ENCODE measurements around the gene TXNRD2. TPM values are rescaled to one million over a fixed set of nuclear protein-coding genes. Genes with fewer than 3 reads are reported as not detected.

TXNRD2 gene
- total RNA-seq, 1 experiment from 2014 or later, result 19.7 TPM

- ATAC-seq (no peak), DNase-seq (ENCODE audit: low read depth, low spot score) (no peak)
- RAD21 ChIA-PET (ENCODE audit: low non-redundant PET in 1 of 2, low total read pairs in 2 of 2, uncharacterized antibody in 2 of 2, unreplicated experiment in 2 of 2), result no interaction called here
- Histone ChIP-seq H3K27me3 (ENCODE audit: insufficient read depth, low read length) (no peaks in the 10 kb centered on the region), H3K9me2 (ENCODE audit: insufficient read depth) (no peaks in the 10 kb centered on the region), H2AFZ (ENCODE audit: low read depth, low read length, poor library complexity, severe bottlenecking) (no peak overlapping the region), H3K9me3 (ENCODE audit: control insufficient read depth in 1 of 2, insufficient read depth in 1 of 2, low read depth in 1 of 2, low read length in 2 of 2) (no peaks in the 10 kb centered on the region), H3K36me3 (ENCODE audit: control insufficient read depth in 1 of 2, insufficient read depth in 2 of 2, low read length in 2 of 2) (no peaks in the 10 kb centered on the region), H4K20me1 (ENCODE audit: insufficient read depth) (no peaks in the 10 kb centered on the region), H3K4me2 (ENCODE audit: low read length) (no peak overlapping the region), H3K9ac (ENCODE audit: low read length) (no peak overlapping the region), H3K4me1 (ENCODE audit: control insufficient read depth in 1 of 2, insufficient read depth in 2 of 2, low read length in 2 of 2) (no peaks in the 10 kb centered on the region), H3K4me3 (replicated peaks in 1 of 2; ENCODE audit: low read depth in 1 of 2, low read length in 2 of 2) (no peak overlapping the region), H3K27ac (ENCODE audit: low read depth, low read length) (no peak overlapping the region), H3K79me2 (ENCODE audit: insufficient read depth, low read length) (no peaks in the 10 kb centered on the region)
- POLR2A ChIA-PET, result no interaction called here
- intact Hi-C loops (cut with micrococcal nuclease), result no loop called here
- TF ChIP-seq RAD21 (IDR thresholded peaks at IDR 0.05; ENCODE audit: low read depth) (no peak), ELF1 (IDR thresholded peaks at IDR 0.05; ENCODE audit: borderline replicate concordance, low read depth) (no peak), EZH2phosphoT487 (IDR thresholded peaks at IDR 0.05; ENCODE audit: borderline replicate concordance) (no peak), SIN3A (IDR thresholded peaks at IDR 0.05; ENCODE audit: low read depth) (no peak), SP1 (IDR thresholded peaks at IDR 0.05; ENCODE audit: low read depth) (no peak), TCF7L2 (IDR thresholded peaks at IDR 0.05; ENCODE audit: borderline replicate concordance, extremely low read depth, insufficient read depth, insufficient read length) (no peak), EZH2 (IDR thresholded peaks at IDR 0.05) (no peak), YY1 (IDR thresholded peaks at IDR 0.05; ENCODE audit: extremely low read depth, insufficient replicate concordance, low read depth, low read length) (no peak)
- TF ChIP-seq, protein P1, sequence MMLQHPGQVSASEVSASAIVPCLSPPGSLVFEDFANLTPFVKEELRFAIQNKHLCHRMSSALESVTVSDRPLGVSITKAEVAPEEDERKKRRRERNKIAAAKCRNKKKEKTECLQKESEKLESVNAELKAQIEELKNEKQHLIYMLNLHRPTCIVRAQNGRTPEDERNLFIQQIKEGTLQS (IDR thresholded peaks at IDR 0.05), result no peak
- CTCF ChIA-PET, result no interaction called here
- BruUV-seq (replicated peaks), result no TSS peak
These were observed 10.8 kb downstream of the TXNRD2 start for GRCh38 chr22:19930551-19931486.

Data from HCT116 (cell line).